Neural progenitor cell (in vitro differentiated cells): Measurements from ENCODE around the gene SS18.

Source experiments
- EZH2phosphoT487 ChIP-seq: fragments of 200-600 bp; sonication (generic); IDR thresholded peaks from 2 replicates; pipeline ENCODE4 v1.6.1; 2017; ENCODE audit warnings: antibody characterized with exemption
- TF ChIP-seq, protein P1 (sequence below): fragments of 200-600 bp; sonication (generic); IDR thresholded peaks from 2 replicates; pipeline ENCODE4 v1.5.1; 2017; ENCODE audit warnings: antibody characterized with exemption, mild to moderate bottlenecking

GRCh38 chr18:26135548-26135947 lies 45.1 kb upstream of the SS18 start:
- TF ChIP-seq, protein P1, sequence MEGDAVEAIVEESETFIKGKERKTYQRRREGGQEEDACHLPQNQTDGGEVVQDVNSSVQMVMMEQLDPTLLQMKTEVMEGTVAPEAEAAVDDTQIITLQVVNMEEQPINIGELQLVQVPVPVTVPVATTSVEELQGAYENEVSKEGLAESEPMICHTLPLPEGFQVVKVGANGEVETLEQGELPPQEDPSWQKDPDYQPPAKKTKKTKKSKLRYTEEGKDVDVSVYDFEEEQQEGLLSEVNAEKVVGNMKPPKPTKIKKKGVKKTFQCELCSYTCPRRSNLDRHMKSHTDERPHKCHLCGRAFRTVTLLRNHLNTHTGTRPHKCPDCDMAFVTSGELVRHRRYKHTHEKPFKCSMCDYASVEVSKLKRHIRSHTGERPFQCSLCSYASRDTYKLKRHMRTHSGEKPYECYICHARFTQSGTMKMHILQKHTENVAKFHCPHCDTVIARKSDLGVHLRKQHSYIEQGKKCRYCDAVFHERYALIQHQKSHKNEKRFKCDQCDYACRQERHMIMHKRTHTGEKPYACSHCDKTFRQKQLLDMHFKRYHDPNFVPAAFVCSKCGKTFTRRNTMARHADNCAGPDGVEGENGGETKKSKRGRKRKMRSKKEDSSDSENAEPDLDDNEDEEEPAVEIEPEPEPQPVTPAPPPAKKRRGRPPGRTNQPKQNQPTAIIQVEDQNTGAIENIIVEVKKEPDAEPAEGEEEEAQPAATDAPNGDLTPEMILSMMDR: no peak
- TF ChIP-seq EZH2phosphoT487: no peak
